Suppressor macrophage treated with lipopolysaccharide for 1 hour (primary cell): Measurements from ENCODE around the gene SIVA1.

ENCODE experiments used
- DNase-seq, 3 donors: peaks; one replicate each; pipeline ENCODE4 v3.0.0-alpha.2; 2020 to 2022

SIVA1 gene

GRCh38 chr14:104771918-104772706, 19.2 kb downstream of the SIVA1 start:
- DNase-seq: no peak

- no peak for DNase-seq
These were observed 20.0 kb downstream of the SIVA1 start for GRCh38 chr14:104772707-104773504.

GRCh38 chr14:104773505-104774452, 20.8 kb downstream of the SIVA1 start:
- no peak for DNase-seq

GRCh38 chr14:104774453-104775072, 21.6 kb downstream of the SIVA1 start:
- no peak for DNase-seq

DNA sequence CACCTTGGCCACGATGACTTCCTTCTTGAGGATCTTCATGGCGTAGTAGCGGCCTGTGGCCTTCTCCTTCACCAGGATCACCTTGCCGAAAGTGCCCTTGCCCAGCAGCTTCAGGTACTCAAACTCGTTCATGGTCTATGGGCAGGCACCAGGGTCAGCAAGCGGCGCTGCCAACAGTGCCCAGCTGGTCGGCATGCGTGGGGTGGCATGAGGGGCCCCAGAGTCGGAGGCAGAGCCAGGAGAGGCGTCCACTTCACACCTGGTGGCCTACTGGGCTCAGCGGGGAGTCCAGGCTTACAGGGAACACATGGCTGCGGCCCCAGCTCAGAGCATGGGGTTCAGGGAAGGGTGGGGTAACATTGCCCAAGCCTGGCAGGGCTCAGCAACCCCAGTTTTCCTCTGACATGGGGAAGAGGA, 22.1 kb downstream of the SIVA1 start:
- no peak for DNase-seq

- DNase-seq: no peak
These were observed 23.5 kb downstream of the SIVA1 start for GRCh38 chr14:104776481-104776880.

GRCh38 chr14:104776961-104777807, 24.2 kb downstream of the SIVA1 start:
- no peak for DNase-seq

GRCh38 chr14:104777808-104778249, 24.9 kb downstream of the SIVA1 start:
- DNase-seq: no peak

DNA sequence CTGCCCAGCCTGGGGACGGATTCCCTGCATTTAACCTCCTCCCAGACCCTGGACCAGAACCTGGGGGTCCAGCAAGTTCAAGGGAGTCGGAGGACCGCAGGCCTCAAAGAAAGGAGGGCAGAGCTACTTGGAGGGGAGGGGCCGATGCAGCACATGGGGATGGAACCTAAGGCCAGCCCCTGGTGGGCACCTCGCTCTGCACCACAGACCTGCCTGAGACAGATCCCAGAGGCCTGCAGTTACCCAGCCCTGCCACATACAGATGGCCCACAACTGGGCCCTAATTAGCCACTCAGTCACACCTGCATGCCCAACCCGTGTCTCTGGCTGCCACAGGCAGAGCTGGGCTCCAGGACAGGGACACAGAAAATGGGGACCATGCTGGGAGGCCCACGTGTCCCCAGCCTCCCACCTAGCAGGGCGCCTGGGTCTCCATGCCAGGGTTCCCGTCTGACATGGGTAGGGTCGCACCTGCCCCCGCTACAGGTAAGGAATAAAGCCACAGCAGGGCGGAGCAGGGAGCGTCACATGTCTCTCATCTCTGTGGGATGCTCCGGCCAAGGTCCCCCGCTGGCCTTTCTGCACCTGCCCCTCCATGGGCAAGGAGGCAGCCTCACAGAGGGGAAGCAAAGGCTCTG, 25.9 kb downstream of the SIVA1 start:
- DNase-seq: no peak

DNA sequence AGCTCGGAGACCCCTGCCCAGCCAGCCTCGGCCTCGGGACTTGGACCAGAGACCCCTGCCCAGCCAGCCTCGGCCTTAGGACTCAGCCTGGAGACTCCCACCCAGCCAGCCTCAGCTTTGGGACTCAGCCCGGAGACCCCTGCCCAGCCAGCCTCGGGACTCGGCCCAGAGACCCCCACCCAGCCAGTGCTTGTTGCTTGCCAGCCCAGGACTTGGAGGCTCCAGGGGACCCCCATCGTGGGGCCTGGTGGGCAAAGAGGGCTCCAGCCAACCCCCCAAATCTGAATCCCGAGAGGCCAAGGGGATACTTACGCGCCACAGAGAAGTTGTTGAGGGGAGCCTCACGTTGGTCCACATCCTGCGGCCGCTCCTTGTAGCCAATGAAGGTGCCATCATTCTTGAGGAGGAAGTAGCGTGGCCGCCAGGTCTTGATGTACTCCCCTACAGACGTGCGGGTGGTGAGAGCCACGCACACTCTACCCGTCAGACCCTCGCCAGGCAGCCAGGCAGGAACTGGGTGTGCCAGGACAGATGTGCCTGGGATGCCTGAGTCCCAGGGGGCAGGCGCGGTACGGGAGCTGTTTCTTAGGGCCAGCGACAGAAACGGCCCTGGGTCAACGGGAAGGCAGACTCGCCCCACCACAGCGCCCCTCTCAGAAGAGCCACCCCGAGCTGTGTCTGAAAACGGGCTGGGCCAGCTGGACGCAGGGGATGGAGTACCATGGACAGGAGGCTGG, 27.0 kb downstream of the SIVA1 start:
- DNase-seq: no peak

GRCh38 chr14:104780513-104781030, 27.6 kb downstream of the SIVA1 start:
- no peak for DNase-seq

- no peak for DNase-seq
These were observed 28.5 kb downstream of the SIVA1 start for GRCh38 chr14:104781271-104782077.

- no peak for DNase-seq
These were observed 29.3 kb downstream of the SIVA1 start for GRCh38 chr14:104782086-104782807.

- DNase-seq: no peak
These were observed 29.8 kb downstream of the SIVA1 start for GRCh38 chr14:104782808-104783139.

GRCh38 chr14:104783484-104784217, 30.7 kb downstream of the SIVA1 start:
- DNase-seq: no peak

DNA sequence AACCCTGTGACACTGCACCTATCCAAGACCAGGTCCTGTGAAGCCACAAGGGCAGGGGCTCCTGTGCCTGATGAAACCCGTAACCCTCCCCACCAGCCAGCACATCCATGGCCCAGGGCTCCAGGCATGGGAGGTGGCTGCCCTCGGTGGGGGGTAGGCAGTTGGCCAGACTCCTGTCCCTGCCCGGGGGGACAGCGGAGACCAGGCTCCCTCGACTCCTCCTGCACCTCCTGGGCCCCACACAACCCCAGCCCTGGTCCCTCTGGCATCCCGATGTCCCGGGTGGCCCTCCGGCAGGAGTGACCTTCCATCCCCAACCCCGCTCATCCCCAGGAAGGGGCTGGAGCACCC, 31.2 kb downstream of the SIVA1 start:
- DNase-seq: no peak

DNA sequence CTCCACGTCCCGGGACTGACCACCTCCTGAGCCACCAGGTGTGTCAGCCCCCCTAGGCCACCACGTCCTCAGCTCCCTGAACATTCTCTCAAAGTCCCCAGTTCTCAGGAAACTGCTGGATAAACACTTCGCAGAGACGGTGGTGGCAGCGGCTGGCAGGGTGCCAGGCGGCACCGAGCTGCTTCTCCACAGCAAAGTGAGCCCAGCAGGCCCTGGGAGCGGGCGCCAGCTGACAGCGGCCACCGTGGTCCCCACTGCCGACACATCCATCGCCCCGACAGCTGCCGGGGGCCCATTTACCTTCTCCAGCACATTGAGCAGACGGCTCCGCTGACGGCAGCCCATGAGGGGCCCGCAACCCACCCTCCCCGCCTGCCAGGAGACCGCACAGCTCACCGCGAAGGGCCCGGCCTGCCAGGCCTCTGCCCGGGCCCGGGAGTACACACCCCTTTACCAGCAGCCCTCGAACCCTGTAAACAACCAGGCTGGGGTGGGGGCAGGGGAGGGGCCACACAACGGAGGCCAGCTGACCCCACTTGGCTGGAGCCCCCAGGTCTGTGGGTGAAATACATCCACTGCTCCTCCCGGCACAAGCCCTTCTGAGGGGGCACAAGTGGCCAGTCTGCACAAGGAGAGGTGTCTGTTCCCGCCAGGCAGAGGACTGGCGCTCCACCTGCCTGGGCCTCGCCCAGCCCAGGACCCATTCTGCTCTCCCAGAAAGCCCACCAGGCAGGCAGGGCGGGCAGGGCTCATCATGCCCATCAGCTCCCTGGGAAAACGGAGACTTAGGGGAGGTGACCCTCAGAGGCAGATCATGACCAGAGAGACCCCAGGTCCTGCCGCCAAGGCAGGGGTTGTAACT, 32.1 kb downstream of the SIVA1 start:
- no peak for DNase-seq
